GM18517 (cell line): ENCODE measurements around the gene SAA4.
"Not testable (repeated sequence)": the region's sequence is repeated elsewhere in the genome, so short reads cannot be mapped to it uniquely, and the experiment has no call there.

Source experiments
- ATAC-seq: cut with Tn5 transposase; IDR thresholded peaks from one replicate; pipeline ENCODE4 v1.9.1; 2021; ENCODE audit warnings: mild to moderate bottlenecking, moderate library complexity; ENCODE audit not compliant: unreplicated experiment

Gene SAA4, protein sequence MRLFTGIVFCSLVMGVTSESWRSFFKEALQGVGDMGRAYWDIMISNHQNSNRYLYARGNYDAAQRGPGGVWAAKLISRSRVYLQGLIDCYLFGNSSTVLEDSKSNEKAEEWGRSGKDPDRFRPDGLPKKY

DNA sequence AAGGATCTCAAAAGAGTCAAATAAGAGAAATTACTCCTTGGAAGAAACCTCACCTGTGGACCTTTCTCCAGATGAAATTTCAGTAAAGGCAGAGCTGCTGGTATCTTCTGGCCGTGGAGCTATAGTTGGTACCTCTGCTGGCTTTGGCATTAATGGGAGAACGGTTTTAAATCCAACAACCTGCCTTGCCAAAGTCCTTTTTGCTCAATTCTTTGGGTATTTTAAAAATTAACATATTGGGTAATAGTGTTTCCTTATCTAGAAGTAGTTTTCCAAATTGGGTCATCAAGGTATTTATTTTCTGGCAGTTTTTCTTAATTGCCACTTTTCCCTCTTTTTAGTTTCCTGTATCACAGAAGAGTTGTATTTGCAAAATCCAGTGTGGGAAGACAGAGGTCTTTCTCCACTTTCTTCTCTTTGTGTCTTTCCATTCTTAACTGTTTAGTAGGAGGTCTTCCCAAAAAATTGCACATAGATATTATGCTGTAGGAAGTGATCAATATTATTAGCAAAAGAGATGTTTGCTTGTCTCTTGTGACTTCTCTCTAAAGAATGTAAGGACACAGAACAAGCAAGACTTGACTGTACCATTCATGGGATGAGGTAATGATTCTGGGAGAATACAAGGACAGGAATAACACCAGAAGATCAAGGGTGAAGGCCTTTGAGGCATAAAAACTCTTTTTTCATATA, at the start of gene SAA4:
Gene SAA4, minus strand, starts transcription at position 139 of the 693 bp plus-strand sequence. CDS start 876 bp downstream, outside the sequence.
- ATAC-seq = no peak

DNA sequence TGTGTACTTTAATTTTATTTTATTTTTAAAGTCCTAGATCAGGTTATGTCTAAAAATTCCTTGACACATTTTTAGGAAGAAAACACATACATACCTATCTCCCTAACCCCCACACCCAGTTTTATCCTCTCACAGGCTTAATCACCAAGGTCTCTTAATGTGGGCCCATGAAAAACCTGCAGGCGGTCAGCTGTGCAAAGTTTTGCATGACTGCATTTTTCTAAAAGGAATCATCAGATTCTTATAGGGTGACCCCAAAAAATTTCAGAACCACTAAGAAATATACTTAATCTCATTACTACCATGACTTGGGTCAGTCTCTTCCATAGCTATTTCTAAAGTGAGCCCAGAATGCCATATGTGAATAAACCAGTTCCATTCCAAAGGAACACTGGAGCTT, 49.2 kb upstream of the SAA4 start:
- no peak for ATAC-seq

DNA sequence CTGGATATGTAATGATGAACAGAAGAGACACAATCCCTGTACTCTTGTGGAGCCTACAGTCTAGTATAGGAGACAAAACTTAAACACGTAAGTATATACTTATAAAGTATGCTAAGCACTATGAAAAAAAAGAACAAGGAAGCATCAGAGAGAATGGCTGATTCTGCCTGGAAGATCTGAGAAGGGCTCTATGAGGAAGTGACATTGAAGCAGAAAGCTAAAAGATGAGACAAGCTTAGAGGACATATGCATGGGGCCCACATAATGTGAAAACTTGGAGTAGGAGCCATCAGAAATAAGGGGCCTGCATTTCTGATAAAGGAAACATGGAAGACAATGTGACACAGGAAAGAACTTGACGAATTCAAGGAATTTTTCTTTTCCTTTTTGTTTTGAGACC, 46.0 kb upstream of the SAA4 start:
- no peak for ATAC-seq

DNA sequence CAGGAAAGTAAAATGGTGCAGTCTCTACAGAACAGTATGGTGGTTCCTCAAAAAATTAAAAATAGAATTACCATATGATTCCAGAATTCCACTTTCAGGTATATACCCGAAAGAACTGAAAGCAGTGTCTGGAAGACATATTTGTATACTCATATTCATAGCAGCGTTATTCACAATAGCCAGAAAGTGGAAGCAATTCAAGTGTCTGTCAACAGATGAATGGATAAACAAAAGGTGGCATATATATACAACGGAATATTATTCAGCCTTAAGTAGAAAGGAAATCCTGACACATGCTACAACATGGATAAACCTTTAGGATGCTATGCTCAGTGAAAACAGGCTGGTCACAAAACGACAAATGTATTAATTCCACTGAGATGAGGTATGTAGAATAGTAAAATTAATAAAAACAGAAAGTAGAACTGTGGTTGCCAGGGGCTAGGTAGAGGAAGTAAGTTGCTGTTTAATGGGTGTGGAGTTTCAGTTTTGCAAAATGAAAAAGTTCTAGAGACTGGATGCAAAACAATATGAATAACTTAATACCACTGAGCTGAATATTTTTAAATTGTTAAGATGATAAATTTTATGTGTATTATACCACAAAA, 43.9 kb upstream of the SAA4 start:
- ATAC-seq = peak; percentile 92

DNA sequence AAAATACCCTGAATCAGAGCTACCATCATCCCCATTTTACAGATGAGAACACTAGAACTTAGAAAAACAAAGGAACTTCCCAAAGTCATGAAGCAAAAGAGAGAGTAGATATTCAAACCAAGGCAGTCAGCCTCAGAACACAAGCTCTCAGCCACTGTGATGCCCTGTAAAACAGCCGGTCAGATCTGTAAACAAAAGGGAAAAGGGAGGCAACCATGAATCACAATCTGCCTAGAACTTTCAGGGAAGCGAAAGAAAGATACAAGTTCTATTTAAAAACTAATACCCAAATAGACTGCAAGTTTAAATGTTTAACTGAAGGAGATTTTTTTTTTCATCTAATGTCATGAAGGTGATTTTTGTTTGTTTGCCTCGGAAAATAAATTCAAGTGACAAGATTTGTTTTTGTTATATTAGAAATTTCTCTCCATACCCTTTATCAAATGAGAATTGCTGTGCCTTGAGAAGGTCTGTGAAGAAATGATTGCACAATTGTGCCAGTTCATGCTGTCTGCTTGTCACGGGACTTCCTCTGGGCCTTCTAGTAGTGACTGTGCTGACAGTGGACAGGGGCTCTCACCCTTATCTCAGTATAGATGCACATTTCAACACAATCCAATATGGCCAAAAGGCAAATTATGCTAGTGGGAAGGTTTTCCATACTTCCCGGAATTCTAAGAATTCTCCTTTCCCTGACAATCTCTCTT, 41.1 kb upstream of the SAA4 start:
- ATAC-seq = no peak

DNA sequence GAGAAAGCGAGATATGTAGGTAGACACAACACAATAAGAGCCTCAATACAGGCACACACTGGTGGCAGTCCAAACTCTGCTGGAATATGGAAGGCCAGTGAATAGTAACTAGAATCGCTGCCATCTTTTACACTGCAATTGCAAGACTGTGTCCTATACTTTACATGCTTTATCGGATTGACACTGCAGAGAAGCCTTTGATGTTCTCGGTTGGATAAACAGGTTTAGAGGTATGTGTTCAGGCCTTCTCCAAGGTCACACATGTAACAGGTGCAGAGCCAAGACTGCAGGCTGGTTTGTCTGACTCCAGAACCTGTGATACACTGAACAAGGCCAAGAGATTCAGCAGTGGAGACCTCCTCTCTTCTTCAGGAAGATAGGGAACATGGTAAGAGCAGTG, 34.6 kb upstream of the SAA4 start:
- ATAC-seq = no peak

DNA sequence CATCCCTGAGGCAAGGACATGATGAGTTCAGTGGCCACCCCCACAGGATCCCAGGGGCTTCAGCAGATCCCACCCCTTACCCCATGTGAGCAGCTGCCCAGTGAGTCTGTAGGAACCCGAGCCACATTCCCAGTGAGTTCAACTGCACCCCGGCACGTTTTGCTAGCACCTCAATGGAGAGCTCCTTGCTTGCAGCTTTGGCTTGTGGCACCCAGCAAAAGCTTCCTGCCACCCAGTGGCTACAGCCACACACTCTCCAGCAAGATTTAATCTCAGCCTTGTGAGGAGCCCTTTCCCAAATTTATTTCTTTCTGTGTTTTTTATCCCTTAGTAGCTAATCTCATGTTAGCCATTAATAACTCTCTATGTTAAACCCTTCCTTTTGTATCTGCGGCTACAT, 33.5 kb upstream of the SAA4 start:
- no peak for ATAC-seq

DNA sequence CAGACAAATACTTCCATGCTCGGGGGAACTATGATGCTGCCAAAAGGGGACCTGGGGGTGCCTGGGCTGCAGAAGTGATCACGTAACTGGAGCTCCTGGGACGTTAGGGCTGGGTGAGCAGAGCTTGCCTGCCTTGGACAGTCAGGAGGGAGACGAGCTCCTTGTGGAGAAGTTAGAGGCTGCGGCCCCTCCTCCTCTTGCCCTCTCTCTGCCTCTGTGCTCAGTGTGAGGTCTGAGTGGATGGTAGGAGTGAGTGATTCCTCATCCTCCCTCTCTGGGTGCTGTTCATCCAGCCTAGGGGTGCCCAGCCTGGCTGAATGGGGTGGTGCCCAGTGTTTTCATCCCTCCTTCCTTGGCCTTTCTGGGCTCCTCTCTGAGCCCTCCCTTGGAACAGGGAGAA, 32.6 kb upstream of the SAA4 start:
- ATAC-seq = not testable (repeated sequence)

DNA sequence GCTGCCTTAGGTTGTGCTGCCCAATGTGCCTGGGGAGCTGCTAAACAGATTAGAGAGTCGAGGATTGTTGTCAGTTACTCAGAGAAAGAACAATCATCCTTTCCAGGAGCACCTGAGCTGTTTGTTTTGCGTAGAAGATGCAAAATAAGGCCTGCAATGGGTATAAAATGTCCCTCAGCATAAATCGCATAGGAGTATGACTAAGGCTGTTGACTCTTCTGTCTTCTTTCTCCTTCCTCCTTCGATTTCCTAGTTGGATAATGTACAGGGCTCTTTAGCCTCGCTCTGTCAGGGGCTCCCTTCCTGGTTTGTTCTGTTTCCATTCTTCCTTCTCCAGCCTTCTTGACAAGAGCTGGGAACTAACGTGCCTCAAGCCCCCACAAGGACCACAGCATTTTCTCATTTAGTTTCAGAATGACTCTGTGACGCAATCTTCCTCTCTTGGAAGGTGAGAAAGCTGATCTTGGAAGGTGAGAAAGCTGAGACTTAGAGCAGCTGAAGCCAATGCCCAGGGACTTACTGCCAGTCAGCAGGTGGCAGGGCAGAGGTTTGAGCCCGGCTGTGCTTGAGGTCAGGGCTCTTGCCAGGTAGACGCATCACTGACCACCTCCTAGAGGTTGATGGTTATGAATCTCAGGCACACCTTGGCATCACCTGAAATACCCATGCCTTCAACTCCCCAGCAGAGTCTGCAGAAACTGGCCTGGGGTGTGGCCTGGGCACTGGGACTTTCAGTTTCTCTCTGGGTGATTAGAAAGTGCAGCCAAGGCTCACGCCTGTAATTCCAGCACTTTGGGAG, 30.9 kb upstream of the SAA4 start:
- peak; percentile 49 for ATAC-seq

DNA sequence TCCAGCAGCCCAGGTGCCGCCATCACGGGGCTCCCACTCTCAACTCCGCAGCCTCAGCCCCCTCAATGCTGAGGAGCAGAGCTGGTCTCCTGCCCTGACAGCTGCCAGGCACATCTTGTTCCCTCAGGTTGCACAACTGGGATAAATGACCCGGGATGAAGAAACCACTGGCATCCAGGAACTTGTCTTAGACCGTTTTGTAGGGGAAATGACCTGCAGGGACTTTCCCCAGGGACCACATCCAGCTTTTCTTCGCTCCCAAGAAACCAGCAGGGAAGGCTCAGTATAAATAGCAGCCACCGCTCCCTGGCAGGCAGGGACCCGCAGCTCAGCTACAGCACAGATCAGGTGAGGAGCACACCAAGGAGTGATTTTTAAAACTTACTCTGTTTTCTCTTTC, 29.3 kb upstream of the SAA4 start, which contains the start of gene SAA1:
Gene SAA1, plus strand, starts transcription at position 316 of the 400 bp plus-strand sequence. CDS start 624 bp downstream, outside the sequence.
- no peak for ATAC-seq

DNA sequence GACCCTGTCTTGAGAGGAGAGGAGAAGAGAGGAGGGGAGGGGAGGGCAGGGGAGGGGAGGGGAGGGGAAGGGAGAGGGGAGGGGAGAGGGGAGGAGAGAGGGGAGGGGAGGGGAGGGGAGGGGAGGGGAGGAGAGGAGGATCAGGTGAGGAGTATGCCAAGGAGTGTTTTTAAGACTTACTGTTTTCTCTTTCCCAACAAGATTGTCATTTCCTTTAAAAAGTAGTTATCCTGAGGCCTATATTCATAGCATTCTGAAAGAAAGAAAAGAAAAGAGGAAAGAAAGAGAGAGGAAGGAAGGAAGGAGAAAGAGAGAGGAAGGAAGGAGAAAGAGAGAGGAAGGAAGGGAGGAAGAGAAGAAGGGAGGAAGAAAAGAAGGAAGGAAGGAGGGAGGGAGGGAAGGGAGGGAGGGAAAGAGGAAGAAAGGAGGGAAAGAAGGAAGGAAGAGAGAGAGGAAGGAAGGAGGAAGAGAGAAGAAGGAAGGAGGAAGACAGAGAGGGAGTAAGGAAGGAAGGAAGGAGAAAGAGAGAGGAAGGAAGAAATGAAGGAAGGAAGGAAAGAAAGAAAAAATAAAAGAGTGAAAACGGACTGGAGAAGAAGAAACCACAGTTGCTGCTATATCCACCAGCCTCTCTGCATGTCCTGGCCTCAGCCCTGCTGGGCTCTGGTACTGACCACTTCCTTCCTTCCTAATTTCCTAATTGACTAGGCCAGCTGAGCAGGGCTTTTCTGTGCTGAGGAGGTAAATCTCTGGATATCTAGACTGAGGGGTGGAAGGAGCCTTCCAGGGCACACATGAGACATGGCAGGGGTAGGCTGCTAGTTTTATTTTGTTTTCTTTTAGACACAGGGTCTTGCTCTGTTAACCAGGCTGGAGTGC, 28.3 kb upstream of the SAA4 start:
- ATAC-seq = no peak

DNA sequence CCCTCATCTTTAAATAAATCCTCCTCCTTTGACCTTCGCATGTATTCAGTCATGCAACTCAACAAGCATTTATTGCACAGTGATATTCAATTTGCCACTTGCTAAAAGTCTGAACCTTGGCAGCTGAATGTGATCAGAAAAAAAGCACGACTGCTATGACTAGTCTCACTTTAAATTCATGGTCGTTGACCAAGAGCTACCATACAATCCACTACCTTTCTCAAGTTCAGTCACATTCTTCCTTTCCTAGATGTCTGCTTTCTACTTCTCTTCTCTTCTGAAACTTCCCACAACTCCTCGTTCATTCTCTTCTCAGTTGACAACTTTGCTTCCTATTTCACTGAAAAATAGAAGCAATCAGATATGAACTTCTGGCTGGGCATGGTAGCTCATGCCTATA, 27.4 kb upstream of the SAA4 start:
- no peak for ATAC-seq

DNA sequence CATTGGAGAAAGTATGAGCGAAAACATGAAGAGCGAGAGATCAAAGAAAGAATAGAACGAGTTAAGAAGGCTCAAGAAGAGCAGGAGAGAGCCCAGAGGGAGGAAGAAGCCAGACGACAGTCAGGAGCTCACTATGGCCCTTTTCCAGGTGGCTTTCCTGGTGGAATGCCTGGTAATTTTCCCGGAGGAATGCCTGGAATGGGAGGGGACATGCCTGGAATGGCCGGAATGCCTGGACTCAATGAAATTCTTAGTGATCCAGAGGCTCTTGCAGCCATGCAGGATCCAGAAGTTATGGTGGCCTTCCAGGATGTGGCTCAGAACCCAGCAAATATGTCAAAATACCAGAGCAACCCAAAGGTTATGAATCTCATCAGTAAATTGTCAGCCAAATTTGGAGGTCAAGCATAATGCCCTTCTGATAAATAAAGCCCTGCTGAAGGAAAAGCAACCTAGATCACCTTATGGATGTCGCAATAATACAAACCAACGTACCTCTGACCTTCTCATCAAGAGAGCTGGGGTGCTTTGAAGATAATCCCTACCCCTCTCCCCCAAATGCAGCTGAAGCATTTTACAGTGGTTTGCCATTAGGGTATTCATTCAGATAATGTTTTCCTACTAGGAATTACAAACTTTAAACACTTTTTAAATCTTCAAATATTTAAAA, 26.2 kb upstream of the SAA4 start:
- not testable (repeated sequence) for ATAC-seq

DNA sequence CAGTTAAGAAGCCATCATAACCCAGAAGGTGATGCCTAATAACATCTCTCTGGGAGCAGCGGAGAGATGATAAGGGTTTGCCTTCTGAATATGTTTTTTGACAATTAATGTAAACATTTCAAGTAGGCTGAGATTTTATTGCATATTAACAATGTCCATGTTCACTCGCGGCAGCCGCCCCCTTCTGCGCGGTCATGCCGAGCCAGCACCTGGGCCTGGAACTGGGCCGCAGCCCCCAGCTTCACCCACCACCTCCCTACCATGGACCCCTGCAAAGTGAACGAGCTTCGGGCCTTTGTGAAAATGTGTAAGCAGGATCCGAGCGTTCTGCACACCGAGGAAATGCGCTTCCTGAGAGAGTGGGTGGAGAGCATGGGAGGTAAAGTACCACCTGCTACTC, 25.1 kb upstream of the SAA4 start:
- ATAC-seq = no peak

DNA sequence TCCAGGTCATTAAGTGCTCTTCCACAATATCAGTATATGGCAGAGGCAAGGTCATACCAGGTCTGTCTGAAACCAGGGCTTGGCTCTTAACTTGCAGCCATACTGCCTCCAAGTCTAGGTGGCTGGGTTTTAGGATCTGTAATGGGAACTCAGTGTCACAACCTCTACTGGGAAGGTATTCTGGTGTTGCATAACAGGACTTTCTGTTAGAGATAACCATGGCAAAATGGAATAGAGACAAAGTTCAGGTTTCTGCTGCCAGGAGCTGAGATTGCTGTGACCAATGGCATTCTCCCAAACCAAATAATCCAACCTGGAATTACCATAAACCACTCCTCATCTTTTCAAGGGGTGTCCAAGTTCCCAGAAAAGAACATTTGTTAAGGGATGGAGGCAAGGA, 22.7 kb upstream of the SAA4 start:
- ATAC-seq = no peak

DNA sequence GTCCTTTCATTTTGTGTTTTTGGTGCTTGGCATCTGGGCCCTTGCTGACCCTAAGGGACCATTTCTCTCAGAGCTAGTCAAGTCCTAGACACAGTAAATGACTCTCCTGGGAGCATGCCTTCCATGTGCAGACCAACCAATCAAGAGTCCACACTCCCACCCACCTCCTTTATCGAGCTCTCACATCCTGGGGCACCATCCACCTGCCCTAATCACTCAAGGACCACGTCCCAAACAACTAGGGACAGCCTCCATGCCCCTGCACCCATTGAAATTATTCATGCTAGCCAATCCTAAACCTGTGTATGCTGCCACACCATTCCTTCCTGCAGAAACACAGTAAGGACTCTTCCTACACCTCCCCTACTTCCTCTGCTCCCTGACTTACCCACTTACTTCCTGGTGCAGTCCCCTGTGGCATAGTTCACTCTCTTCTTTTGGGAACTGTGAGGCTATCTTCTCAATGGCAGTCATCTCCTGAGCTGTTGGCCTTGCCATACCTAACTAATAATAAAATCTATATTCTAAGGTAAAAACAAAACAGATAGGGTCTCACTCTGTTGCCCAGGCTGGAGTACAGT, 18.3 kb upstream of the SAA4 start:
- no peak for ATAC-seq

DNA sequence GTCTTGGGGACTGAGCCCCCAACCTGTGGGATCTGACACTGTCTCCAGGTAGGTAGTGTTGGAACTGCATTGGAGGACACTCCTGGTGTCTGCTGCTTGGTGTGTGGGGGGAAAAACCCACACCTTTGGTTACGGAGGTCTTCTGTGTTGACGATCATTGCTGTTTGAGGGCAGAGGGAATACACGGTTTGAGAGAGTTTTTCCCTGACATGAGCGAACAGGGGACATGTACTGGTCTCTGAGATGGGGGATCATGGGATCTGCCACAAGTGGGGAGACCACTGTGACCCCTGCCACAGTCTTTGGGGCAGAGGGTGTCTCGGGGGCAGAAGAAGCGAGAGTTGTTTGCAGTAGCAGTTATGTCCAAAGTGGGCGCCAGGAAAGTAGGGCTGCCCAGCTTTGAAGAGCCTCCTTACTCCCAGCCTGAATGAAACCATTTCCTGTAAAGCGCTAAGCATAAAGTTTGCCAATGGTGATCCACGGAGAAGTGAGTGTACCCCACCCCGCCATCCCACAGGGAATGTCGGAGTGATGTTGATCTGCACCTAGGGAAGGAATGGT, 17.3 kb upstream of the SAA4 start:
- no peak for ATAC-seq

DNA sequence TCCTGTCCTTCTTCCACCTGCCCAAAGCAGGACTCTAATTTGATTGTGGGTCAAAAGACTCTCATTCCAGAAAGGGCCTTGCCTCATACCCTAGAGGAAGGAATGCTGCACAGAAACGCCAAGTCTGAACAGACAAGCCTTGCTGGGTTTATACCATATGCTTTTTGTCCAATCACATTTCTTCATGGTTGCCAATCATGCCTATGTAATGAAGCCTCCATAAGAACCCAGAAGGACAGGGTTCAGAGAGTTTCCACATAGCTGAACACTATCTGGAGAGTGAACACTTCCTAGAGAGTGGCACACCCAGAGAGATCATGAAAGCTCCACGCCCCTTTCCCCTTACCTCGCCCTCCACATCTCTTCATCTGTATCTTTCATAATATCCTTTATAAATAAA, 16.6 kb upstream of the SAA4 start:
- no peak for ATAC-seq

DNA sequence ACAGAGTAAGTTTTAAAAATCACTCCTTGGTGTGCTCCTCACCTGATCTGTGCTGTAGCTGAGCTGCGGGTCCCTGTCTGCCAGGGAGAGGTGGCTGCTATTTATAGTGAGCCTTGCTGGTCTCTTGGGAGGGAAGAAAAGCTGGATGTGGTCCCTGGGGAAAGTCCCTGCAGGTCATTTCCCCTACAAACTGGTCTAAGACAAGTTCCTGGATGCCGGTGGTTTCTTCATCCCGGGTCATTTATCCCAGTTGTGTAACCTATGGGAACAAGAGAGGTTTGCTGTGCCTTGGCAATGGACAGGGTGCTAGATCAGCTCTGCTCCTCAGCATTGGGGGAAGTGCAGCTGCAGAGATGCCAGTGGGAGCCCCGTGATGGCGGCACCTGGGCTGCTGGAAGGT, 12.0 kb upstream of the SAA4 start, which contains the start of gene SAA2:
Gene SAA2, minus strand, starts transcription at position 108 of the 400 bp plus-strand sequence. CDS start 657 bp downstream, outside the sequence.
- ATAC-seq = no peak
